Liver (tissue), 9 donors: Measurements from ENCODE around the gene CDX1. TPM values are rescaled to one million over a fixed set of nuclear protein-coding genes. Genes with fewer than 3 reads are reported as not detected.
A peak's percentile ranks its signal among the peaks of the same experiment; 100 is the strongest.

Source experiments
- DNase-seq: peaks from one replicate; pipeline ENCODE4 v3.0.0-alpha.2; 2017; ENCODE audit warnings: low spot score
- H3K27ac ChIP-seq, 2 donors: one replicate each; pipeline ENCODE4 v1.7.0; 2013; ENCODE audit warnings: inconsistent platforms in 2 of 2, low read length in 2 of 2, control low read depth in 1 of 2, low read depth in 1 of 2, mild to moderate bottlenecking in 1 of 2
- H3K27me3 ChIP-seq, 4 donors: one replicate each; pipeline versions ENCODE4 v1.6.1 to v1.7.0; 2013; ENCODE audit warnings: low read length in 3 of 4, inconsistent platforms in 1 of 4, mild to moderate bottlenecking in 1 of 4, moderate library complexity in 1 of 4; ENCODE audit not compliant: control insufficient read depth in 4 of 4, insufficient read depth in 4 of 4
- H3K36me3 ChIP-seq, 4 donors: one replicate each; pipeline versions ENCODE4 v1.6.1 to v1.7.0; 2013; ENCODE audit warnings: low read length in 3 of 4, mild to moderate bottlenecking in 3 of 4, low read depth in 1 of 4, moderate library complexity in 1 of 4; ENCODE audit not compliant: control insufficient read depth in 4 of 4, insufficient read depth in 3 of 4
- H3K4me1 ChIP-seq, 4 donors: one replicate each; pipeline versions ENCODE4 v1.6.1 to v1.7.0; 2013; ENCODE audit warnings: low read length in 3 of 4, mild to moderate bottlenecking in 3 of 4, moderate library complexity in 1 of 4; ENCODE audit not compliant: control insufficient read depth in 4 of 4, insufficient read depth in 4 of 4
- H3K4me3 ChIP-seq, 3 donors: one replicate each; pipeline versions ENCODE4 v1.6.1 to v1.7.0; 2013; ENCODE audit warnings: low read length in 3 of 3, control low read depth in 1 of 3, low read depth in 1 of 3, mild to moderate bottlenecking in 1 of 3
- H3K9ac ChIP-seq, 2 donors: one replicate each; pipeline ENCODE4 v1.7.0; 2013; ENCODE audit warnings: low read length in 2 of 2, mild to moderate bottlenecking in 2 of 2, moderate library complexity in 2 of 2, control low read depth in 1 of 2, low read depth in 1 of 2
- H3K9me3 ChIP-seq, 4 donors: one replicate each; pipeline versions ENCODE4 v1.6.1 to v1.7.0; 2013; ENCODE audit warnings: low read length in 3 of 4; ENCODE audit not compliant: control insufficient read depth in 4 of 4
- ATF3 ChIP-seq: IDR thresholded peaks from 2 replicates; pipeline ENCODE4 v1.6.1; 2016; ENCODE audit warnings: antibody characterized with exemption
- CTCF ChIP-seq: fragments of 150-350 bp; IDR thresholded peaks from 2 replicates; pipeline ENCODE4 v1.5.1; 2017; ENCODE audit warnings: improper control_type of control experiment, low read depth, low read length; ENCODE audit not compliant: missing input control
- EGR1 ChIP-seq, 2 donors: IDR thresholded peaks; 2 replicates each; pipeline ENCODE4 v1.6.1; 2016 to 2018; ENCODE audit warnings: antibody characterized with exemption in 2 of 2, low read depth in 2 of 2
- FOXA2 ChIP-seq: IDR thresholded peaks from 2 replicates; pipeline ENCODE4 v1.6.1; 2016; ENCODE audit warnings: antibody characterized with exemption
- GABPA ChIP-seq, 2 donors: IDR thresholded peaks in 1 of 2; conservative IDR thresholded peaks in 1 of 2; 2 replicates each; pipeline ENCODE4 v1.6.1; 2016; ENCODE audit warnings: antibody characterized with exemption in 2 of 2, mild to moderate bottlenecking in 1 of 2, moderate library complexity in 1 of 2
- HNF4A ChIP-seq, 2 donors: conservative IDR thresholded peaks; 2 replicates each; pipeline ENCODE4 v1.6.1; 2016; ENCODE audit warnings: antibody characterized with exemption in 2 of 2, mild to moderate bottlenecking in 2 of 2
- HNF4G ChIP-seq: IDR thresholded peaks from 2 replicates; pipeline ENCODE4 v1.6.1; 2016; ENCODE audit warnings: antibody characterized with exemption
- JUND ChIP-seq, 2 donors: IDR thresholded peaks; 2 replicates each; pipeline ENCODE4 v1.6.1; 2016; ENCODE audit warnings: antibody characterized with exemption in 2 of 2
- RAD21 ChIP-seq, 2 donors: IDR thresholded peaks; 2 replicates each; pipeline ENCODE4 v1.6.1; 2016; ENCODE audit warnings: antibody characterized with exemption in 2 of 2, mild to moderate bottlenecking in 2 of 2
- RXRA ChIP-seq, 2 donors: IDR thresholded peaks; 2 replicates each; pipeline ENCODE4 v1.6.1; 2017 to 2018; ENCODE audit warnings: antibody characterized with exemption in 2 of 2, mild to moderate bottlenecking in 1 of 2
- SP1 ChIP-seq: IDR thresholded peaks from 2 replicates; pipeline ENCODE4 v1.6.1; 2018; ENCODE audit warnings: antibody characterized with exemption, mild to moderate bottlenecking
- TAF1 ChIP-seq: conservative IDR thresholded peaks from 2 replicates; pipeline ENCODE4 v1.6.1; 2016; ENCODE audit warnings: antibody characterized with exemption, mild to moderate bottlenecking
- YY1 ChIP-seq: IDR thresholded peaks from 2 replicates; pipeline ENCODE4 v1.6.1; 2016; ENCODE audit warnings: antibody characterized with exemption, mild to moderate bottlenecking
- ZBTB33 ChIP-seq: IDR thresholded peaks from 2 replicates; pipeline ENCODE4 v1.6.1; 2016; ENCODE audit warnings: antibody characterized with exemption
- WGBS: extraction: QIAGEN DNeasy Blood & Tissue Kit; methylation state at CpG from one replicate; pipeline ENCODE4 v1.1.7; 2013; 5-methylcytosine and 5-hydroxymethylcytosine counted together
- polyA plus RNA-seq, 2 donors: library from polyadenylated mRNA; stranded (reverse) in 1 of 2; unstranded in 1 of 2; fragments of 200-250 nt in 1 of 2; fragments of >200 nt in 1 of 2; fragmentation: Nextera tagmentation in 1 of 2; extraction: Ambion mirVana in 1 of 2; gene quantifications; one replicate each; pipeline versions ENCODE4 v1.2.1 to v1.2.3, GENCODE V29; 2013 to 2015
- total RNA-seq, 2 donors: library from RNA; depleted of rRNA; stranded (reverse); fragments of >200 nt; gene quantifications; one replicate each; pipeline ENCODE4 v1.2.3, GENCODE V29; 2014
- TF ChIP-seq, protein P1 (sequence below): IDR thresholded peaks from 2 replicates; pipeline ENCODE4 v1.6.1; 2016; ENCODE audit warnings: antibody characterized with exemption, mild to moderate bottlenecking
- TF ChIP-seq, protein P2 (sequence below): IDR thresholded peaks from 2 replicates; pipeline ENCODE4 v1.6.1; 2016; ENCODE audit warnings: antibody characterized with exemption
- donor health status: healthy.
- donor health status: healthy.
- donor health status: healthy.
- donor health status: healthy.
- donor health status: healthy.

The CDX1 gene
- total and polyA plus RNA-seq, 4 donors = not detected

- H3K9ac ChIP-seq = no peak overlapping the region
- no peaks in the 10 kb centered on the region for H3K9me3 ChIP-seq
- H3K27me3 ChIP-seq = no peaks in the 10 kb centered on the region
- no peak overlapping the region for H3K4me3 ChIP-seq
- WGBS = 87% methylated on average over 11 of the region's 11 CpGs
- H3K27ac ChIP-seq = peak overlapping the region in 1 of 2 donors; percentile 46
- DNase-seq = no peak
- TF ChIP-seq GABPA (IDR thresholded peaks at IDR 0.05 in 1 of 2, conservative IDR thresholded peaks at IDR 0.05 in 1 of 2) (no peak), JUND (IDR thresholded peaks at IDR 0.05) (no peak), YY1 (no peak), HNF4A (conservative IDR thresholded peaks at IDR 0.05) (no peak), CTCF (no peak)
- H3K4me1 ChIP-seq = peaks cover 0 to 12% (median 1%) of the 10 kb centered on the region in 4 donors
- H3K36me3 ChIP-seq = no peaks in the 10 kb centered on the region
These were observed 18.3 kb upstream of the CDX1 start for GRCh38 chr5:150148117-150148927.

GRCh38 chr5:150149618-150150017 is 17.0 kb upstream of the CDX1 start:
- Histone ChIP-seq H3K36me3 (no peaks in the 10 kb centered on the region), H3K27ac (no peak overlapping the region), H3K4me1 (peaks cover 0 to 7% (median 1%) of the 10 kb centered on the region in 4 donors), H3K9ac (no peak overlapping the region), H3K9me3 (no peaks in the 10 kb centered on the region), H3K4me3 (no peak overlapping the region), H3K27me3 (no peaks in the 10 kb centered on the region)
- no peak for DNase-seq
- TF ChIP-seq EGR1 (IDR thresholded peaks at IDR 0.05; ENCODE audit: low read depth in 2 of 2) (no peak), JUND (IDR thresholded peaks at IDR 0.05) (no peak), ATF3 (no peak), TAF1 (no peak), GABPA (IDR thresholded peaks at IDR 0.05 in 1 of 2, conservative IDR thresholded peaks at IDR 0.05 in 1 of 2) (no peak), CTCF (no peak), ZBTB33 (no peak), HNF4G (no peak), HNF4A (conservative IDR thresholded peaks at IDR 0.05) (no peak), SP1 (no peak), FOXA2 (no peak), RAD21 (IDR thresholded peaks at IDR 0.05) (no peak), RXRA (IDR thresholded peaks at IDR 0.05) (no peak), YY1 (no peak)
- TF ChIP-seq, protein P1, sequence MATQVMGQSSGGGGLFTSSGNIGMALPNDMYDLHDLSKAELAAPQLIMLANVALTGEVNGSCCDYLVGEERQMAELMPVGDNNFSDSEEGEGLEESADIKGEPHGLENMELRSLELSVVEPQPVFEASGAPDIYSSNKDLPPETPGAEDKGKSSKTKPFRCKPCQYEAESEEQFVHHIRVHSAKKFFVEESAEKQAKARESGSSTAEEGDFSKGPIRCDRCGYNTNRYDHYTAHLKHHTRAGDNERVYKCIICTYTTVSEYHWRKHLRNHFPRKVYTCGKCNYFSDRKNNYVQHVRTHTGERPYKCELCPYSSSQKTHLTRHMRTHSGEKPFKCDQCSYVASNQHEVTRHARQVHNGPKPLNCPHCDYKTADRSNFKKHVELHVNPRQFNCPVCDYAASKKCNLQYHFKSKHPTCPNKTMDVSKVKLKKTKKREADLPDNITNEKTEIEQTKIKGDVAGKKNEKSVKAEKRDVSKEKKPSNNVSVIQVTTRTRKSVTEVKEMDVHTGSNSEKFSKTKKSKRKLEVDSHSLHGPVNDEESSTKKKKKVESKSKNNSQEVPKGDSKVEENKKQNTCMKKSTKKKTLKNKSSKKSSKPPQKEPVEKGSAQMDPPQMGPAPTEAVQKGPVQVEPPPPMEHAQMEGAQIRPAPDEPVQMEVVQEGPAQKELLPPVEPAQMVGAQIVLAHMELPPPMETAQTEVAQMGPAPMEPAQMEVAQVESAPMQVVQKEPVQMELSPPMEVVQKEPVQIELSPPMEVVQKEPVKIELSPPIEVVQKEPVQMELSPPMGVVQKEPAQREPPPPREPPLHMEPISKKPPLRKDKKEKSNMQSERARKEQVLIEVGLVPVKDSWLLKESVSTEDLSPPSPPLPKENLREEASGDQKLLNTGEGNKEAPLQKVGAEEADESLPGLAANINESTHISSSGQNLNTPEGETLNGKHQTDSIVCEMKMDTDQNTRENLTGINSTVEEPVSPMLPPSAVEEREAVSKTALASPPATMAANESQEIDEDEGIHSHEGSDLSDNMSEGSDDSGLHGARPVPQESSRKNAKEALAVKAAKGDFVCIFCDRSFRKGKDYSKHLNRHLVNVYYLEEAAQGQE = no peak
- TF ChIP-seq, protein P2, sequence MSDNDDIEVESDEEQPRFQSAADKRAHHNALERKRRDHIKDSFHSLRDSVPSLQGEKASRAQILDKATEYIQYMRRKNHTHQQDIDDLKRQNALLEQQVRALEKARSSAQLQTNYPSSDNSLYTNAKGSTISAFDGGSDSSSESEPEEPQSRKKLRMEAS = no peak
